GM20000 (cell line): ENCODE data around the gene MAGI2.
A peak's percentile ranks its signal among the peaks of the same experiment; 100 is the strongest.

ENCODE experiments used
- DNase-seq: peaks from one replicate; pipeline ENCODE4 v3.0.0; 2012; ENCODE audit warnings: low spot score
- TF ChIP-seq, protein P1 (sequence below): IDR thresholded peaks from 2 replicates; pipeline ENCODE4 v1.5.1; 2012; ENCODE audit warnings: mild to moderate bottlenecking, control low read depth; ENCODE audit errors: extremely low read depth, missing control alignments

The MAGI2 gene

DNA sequence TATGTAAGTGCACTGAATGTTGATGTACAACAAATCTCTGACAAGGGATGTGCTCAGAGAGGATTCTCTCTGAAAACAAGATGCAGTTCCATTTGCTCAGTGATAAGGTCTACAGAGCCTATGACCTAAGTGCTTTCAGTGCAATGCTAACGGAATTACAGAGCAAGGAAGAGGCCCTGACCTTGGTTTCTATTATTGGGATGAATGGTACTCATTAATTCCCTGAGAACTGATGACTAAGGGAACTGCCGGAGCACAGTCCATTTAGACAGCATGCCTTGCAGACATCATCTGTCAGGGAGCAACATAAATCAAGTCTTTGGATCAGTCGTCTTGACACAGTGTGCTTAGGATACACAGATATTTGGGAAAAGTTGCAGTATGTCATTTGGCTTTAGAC lies 1314.1 kb downstream of the MAGI2 start:
- DNase-seq: no peak

GRCh38 chr7:78134774-78135173 lies 1318.7 kb downstream of the MAGI2 start:
- TF ChIP-seq, protein P1, sequence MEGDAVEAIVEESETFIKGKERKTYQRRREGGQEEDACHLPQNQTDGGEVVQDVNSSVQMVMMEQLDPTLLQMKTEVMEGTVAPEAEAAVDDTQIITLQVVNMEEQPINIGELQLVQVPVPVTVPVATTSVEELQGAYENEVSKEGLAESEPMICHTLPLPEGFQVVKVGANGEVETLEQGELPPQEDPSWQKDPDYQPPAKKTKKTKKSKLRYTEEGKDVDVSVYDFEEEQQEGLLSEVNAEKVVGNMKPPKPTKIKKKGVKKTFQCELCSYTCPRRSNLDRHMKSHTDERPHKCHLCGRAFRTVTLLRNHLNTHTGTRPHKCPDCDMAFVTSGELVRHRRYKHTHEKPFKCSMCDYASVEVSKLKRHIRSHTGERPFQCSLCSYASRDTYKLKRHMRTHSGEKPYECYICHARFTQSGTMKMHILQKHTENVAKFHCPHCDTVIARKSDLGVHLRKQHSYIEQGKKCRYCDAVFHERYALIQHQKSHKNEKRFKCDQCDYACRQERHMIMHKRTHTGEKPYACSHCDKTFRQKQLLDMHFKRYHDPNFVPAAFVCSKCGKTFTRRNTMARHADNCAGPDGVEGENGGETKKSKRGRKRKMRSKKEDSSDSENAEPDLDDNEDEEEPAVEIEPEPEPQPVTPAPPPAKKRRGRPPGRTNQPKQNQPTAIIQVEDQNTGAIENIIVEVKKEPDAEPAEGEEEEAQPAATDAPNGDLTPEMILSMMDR: no peak

More for the DNA sequence above, 1314.1 kb downstream of the MAGI2 start:
- TF ChIP-seq, protein P1: no peak

DNA sequence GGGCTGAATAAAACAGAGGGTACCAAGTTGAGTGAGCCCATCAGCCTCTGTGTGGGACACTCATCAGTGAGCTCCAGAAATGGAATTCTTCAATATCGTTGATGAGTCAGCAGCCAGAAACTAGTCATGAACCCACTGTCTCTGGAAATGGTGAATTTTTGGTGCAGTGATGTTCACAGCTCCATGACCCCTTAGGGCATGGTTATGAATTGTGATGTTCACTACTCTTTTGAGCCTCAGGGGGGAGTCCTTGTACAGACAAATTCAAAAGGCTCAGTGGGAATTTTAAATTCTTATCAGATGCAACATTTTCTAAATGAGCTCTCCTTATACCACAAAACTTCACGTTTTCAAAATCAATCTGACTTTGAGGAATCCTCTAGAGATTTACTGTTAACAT lies 1319.2 kb downstream of the MAGI2 start:
- DNase-seq: peak; percentile 36
- TF ChIP-seq, protein P1: peak; percentile 13

More at GRCh38 chr7:78134774-78135173, 1318.7 kb downstream of the MAGI2 start:
- DNase-seq: no peak

DNA sequence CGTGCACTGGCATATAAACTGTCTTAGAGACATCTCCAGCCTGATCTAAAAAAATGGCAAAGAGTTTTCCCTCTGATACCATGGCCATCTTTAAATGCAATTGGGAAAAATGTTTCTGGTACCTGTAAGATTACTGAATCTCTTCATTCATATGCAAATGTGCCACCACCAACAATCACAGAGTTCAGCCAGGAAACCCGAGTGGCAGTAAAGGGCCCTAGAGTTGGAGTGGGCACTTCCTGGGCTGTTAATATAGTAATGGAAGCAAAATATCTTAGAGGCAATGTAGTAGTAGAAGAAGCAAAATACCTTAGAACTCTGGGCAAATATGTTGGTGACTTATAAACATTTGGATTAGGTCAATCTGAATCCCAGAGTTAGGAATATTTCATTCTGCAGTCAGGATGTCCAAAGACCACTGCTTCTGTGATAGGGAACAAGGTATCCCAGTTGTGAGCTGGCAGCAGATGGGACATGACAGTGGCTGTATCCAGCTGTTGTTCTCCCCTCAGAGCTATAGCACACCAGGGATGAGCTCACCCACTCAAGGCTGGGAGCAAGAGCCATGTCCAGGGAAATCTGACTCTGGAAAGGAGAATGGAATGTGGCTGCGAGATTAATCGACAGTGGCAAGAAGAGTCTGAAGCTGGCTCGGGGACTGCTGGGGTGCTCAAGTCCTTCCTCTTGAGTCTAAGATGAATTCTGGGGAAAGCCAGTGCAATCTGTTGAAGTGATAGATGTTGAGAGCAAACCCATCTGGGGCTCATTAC lies 1322.8 kb downstream of the MAGI2 start:
- no peak for DNase-seq
- TF ChIP-seq, protein P1: no peak

- TF ChIP-seq, protein P1: no peak
Observed at GRCh38 chr7:78129865-78130264, 1323.6 kb downstream of the MAGI2 start.

DNA sequence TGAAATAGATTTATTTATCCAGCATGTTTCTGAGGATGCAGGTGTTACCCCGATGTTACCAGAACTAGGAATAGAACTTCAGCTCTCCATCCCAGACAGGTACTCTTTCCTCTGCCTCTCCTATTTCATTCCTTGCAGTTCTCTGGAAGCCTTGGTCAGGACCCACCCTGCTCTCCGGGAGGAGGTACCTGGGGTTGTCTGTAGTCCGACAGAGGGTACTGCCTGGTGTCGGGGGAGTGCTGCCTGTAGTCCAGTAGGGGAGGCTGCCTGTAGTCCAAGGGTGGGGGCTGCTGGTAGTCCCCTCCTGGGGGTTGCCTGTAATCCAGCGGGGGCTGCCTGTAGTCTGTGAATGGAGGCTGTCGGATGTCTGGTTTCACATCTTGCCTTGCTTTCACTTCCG lies 1326.5 kb downstream of the MAGI2 start:
- DNase-seq: no peak

More at GRCh38 chr7:78129865-78130264, 1323.6 kb downstream of the MAGI2 start:
- no peak for DNase-seq

DNA sequence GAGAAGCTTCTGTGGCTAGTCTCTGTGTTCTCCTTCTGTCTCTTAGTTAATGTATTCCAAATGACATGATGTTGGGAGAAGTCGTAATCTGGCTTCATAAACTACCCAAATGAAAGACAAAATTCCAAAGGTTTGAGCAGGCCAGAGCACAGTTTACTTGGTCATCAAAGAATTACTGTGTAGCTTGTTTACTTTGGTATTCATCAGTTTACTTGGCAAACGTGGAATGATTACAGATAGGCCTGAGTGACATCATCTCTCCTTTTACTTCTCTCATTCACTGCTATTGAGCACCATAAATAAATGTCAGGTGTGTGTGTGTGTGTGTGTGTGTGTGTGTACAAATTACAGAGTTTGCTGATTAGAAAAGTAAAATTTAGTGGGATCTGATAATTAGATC lies 1327.6 kb downstream of the MAGI2 start:
- TF ChIP-seq, protein P1: no peak
- DNase-seq: no peak

More for the DNA sequence above, 1326.5 kb downstream of the MAGI2 start:
- TF ChIP-seq, protein P1: no peak
